Adipocyte (in vitro differentiated cells): Measurements from ENCODE around the gene PMEPA1.

Experiments
- DNase-seq: peaks from one replicate; pipeline ENCODE4 v3.0.0-alpha.2; 2015; ENCODE audit warnings: low read depth
- H3K27me3 ChIP-seq: replicated peaks from 2 replicates; pipeline ENCODE4 v1.7.0; 2013; ENCODE audit warnings: mild to moderate bottlenecking, low read length, moderate library complexity; ENCODE audit not compliant: control insufficient read depth, insufficient read depth
- H3K36me3 ChIP-seq: 2 replicates; pipeline ENCODE4 v1.7.0; 2013; ENCODE audit warnings: low read length, mild to moderate bottlenecking, moderate library complexity; ENCODE audit not compliant: control insufficient read depth, insufficient read depth, severe bottlenecking
- H3K4me1 ChIP-seq: 2 replicates; pipeline ENCODE4 v1.7.0; 2013; ENCODE audit warnings: mild to moderate bottlenecking, low read length, moderate library complexity; ENCODE audit not compliant: control insufficient read depth, insufficient read depth
- H3K4me3 ChIP-seq: 2 replicates; pipeline ENCODE4 v1.7.0; 2013; ENCODE audit warnings: mild to moderate bottlenecking, low read length, moderate library complexity
- H3K9ac ChIP-seq: 2 replicates; pipeline ENCODE4 v1.7.0; 2013; ENCODE audit warnings: mild to moderate bottlenecking, low read length, moderate library complexity
- H3K9me3 ChIP-seq: 2 replicates; pipeline ENCODE4 v1.7.0; 2013; ENCODE audit warnings: mild to moderate bottlenecking, low read length, moderate library complexity; ENCODE audit not compliant: control insufficient read depth

The PMEPA1 gene

DNA sequence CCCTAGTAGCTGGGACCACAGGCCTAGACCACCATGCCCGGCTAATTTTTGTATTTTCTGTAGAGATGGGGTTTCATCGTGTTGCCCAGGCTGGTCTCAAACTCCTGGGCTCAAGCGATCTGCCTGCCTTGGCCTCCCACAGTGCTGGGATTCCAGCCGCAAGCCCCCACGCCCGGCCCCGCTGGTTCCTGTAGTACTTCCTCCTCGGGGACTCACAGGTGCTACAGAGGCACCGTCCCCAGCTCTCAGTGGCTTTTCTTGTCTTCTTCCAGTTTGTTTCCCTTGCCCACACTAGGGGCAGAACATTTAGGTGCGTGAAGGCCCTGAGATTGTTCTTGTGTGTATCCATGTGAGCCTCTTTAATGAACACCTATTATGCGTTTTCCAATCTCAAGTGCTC lies 88.8 kb downstream of the PMEPA1 start:
- Histone ChIP-seq H3K27me3 (peaks cover 54% of the 10 kb centered on the region), H3K36me3 (no peaks in the 10 kb centered on the region), H3K4me3 (no peak overlapping the region), H3K4me1 (no peaks in the 10 kb centered on the region), H3K9me3 (peaks cover 17% of the 10 kb centered on the region), H3K9ac (no peak overlapping the region)
- no peak for DNase-seq

DNA sequence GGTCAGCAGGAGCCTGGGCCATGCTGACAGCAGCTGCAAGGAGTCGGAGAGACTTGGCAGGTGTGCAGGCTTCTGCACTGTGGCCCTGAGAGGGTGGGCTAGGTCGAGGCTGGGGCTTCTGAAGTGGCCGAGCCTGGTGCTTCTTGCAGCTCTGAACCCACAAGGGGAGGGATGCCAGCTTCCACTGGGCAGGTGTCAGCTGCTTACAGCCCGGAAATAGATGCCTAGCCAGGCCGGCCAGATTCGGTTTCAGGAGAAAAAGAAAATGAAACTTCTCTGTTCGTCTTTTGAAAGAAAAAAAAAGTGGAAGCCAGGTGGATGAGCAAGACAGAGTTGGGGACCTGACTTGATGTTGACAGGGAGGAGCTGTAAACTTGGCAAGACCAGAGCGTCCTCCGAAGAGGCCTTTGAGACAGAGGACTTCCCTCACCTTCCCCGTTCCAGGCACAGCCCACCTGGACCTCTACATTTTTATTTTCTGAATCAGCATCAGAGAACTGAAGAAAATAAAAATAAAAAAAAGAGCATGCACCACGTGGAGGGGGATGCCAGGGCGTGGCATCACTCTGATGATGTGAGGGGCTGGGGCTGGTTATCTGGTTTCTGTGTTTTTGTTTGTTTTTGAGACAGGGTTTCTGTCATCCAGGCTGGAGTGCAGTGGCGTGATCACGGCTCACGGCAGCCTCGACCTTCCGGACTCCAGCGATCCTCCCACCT lies 89.4 kb downstream of the PMEPA1 start, which contains the start of gene ZBP1:
Gene ZBP1, minus strand, starts transcription at position 153 of the 717 bp plus-strand sequence. Its CDS starts 131 bp downstream, at position 22.
- H3K27me3 ChIP-seq = peaks cover 58% of the 10 kb centered on the region

GRCh38 chr20:57619051-57619831 lies 90.6 kb downstream of the PMEPA1 start:
- no peak for DNase-seq
- no peak overlapping the region for H3K4me3 ChIP-seq
- H3K27me3 ChIP-seq = peaks cover 70% of the 10 kb centered on the region
- H3K9ac ChIP-seq = no peak overlapping the region
- H3K9me3 ChIP-seq = peaks cover 8% of the 10 kb centered on the region
- H3K4me1 ChIP-seq = no peaks in the 10 kb centered on the region
- H3K36me3 ChIP-seq = no peaks in the 10 kb centered on the region

More for the DNA sequence above, 89.4 kb downstream of the PMEPA1 start, which contains the start of gene ZBP1:
- no peak within 1 kb of the TSS for H3K9ac ChIP-seq
- no peak within 1 kb of the TSS for H3K4me3 ChIP-seq
- no peaks in the 10 kb centered on the region for H3K4me1 ChIP-seq
- DNase-seq = no peak
- peaks cover 17% of the 10 kb centered on the region for H3K9me3 ChIP-seq
- H3K36me3 ChIP-seq = no peaks in the 10 kb centered on the region

DNA sequence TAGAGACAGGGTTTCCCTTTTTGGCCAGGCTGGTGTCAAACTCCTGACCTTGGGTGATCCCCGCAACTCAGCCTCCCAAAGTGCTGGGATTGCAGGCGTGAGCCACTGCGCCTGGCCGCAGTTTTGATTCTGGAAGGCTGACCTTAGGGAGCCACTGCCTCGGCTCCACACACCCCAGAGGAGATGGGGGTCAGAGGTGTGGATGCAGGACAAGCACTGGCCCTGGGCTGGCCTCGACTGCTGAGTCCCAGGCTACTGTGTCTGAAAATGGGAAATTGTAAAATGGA lies 91.1 kb downstream of the PMEPA1 start:
- Histone ChIP-seq H3K9me3 (peaks cover 6% of the 10 kb centered on the region), H3K27me3 (peaks cover 70% of the 10 kb centered on the region), H3K4me1 (no peaks in the 10 kb centered on the region), H3K9ac (no peak overlapping the region), H3K36me3 (no peaks in the 10 kb centered on the region), H3K4me3 (no peak overlapping the region)
- DNase-seq = no peak

- H3K9ac ChIP-seq = no peak overlapping the region
- H3K27me3 ChIP-seq = peaks cover 74% of the 10 kb centered on the region
- H3K9me3 ChIP-seq = peaks cover 3% of the 10 kb centered on the region
- no peak for DNase-seq
- H3K4me1 ChIP-seq = no peaks in the 10 kb centered on the region
- H3K4me3 ChIP-seq = no peak overlapping the region
- H3K36me3 ChIP-seq = no peaks in the 10 kb centered on the region
Measured at GRCh38 chr20:57618091-57618763, 91.6 kb downstream of the PMEPA1 start.

- Histone ChIP-seq H3K9ac (no peak overlapping the region), H3K4me3 (no peak overlapping the region), H3K27me3 (peaks cover 66% of the 10 kb centered on the region), H3K36me3 (no peaks in the 10 kb centered on the region), H3K4me1 (no peaks in the 10 kb centered on the region), H3K9me3 (peaks cover 3% of the 10 kb centered on the region)
- DNase-seq = no peak
Measured at GRCh38 chr20:57617079-57617795, 92.6 kb downstream of the PMEPA1 start.

DNA sequence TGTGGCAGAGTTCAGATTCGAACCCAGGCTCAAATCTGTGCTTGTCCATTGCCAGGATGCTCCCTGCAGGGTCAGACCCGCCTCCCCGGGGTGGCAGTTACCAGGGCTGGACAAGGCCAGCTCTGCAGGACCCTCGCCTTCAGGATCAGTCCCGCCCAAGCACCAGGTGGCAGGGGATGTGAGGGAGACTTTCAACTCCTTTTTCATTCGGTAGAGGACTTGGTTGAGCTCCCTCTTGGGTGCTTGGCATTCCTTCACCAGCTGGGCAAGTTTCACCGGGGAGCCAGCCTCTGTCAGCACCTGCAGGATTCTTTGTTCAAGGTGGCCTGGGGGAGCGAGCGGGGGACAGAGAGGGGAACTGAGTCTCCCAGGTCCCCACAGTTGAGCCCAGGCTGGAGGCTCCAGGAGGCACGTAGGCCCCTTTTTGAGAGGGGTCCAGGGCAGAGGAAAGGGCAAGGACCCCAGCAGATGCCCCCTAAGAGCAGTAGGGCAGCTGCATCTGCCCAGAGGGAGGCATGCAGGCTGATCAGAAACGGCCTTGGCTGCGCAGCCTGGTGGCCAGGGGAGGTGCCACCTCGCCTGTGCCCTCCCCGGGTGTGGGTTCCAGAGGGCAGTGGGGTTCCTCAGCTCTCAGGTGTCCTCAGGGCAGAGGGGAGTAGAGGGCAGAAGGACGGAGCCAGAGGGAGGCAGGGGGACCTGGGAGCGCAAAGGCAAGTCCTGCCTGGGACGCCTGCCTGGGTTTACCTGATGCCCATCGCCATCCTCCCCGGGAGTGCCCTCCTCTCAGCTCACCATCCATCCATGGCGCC lies 93.5 kb downstream of the PMEPA1 start:
- no peaks in the 10 kb centered on the region for H3K4me1 ChIP-seq
- no peak overlapping the region for H3K4me3 ChIP-seq
- H3K27me3 ChIP-seq = peaks cover 60% of the 10 kb centered on the region
- DNase-seq = no peak
- H3K9ac ChIP-seq = no peak overlapping the region
- H3K9me3 ChIP-seq = peaks cover 3% of the 10 kb centered on the region
- no peaks in the 10 kb centered on the region for H3K36me3 ChIP-seq

DNA sequence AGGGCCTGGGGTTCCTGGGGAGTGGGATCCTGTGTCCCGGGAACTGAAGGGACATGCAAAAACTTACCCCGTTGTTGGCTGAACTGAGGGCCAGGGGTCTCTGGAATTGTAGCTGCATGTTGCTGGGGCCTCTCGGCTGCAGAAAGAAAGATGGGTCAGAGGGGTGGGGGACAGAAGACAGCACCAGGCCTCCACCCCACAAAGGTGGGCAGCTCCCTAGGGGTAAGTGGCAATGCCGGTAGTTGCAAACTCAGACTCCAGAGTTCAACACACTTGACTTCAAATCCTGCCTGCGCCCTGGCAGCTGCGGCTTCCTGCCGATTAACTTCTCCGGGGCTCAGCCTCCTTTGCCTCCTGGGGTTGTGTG lies 94.4 kb downstream of the PMEPA1 start:
- Histone ChIP-seq H3K9me3 (peaks cover 3% of the 10 kb centered on the region), H3K9ac (no peak overlapping the region), H3K4me1 (peaks cover under 1% of the 10 kb centered on the region), H3K27me3 (peaks cover 61% of the 10 kb centered on the region), H3K4me3 (no peak overlapping the region), H3K36me3 (no peaks in the 10 kb centered on the region)
- no peak for DNase-seq

- Histone ChIP-seq H3K36me3 (no peaks in the 10 kb centered on the region), H3K4me3 (no peak overlapping the region), H3K27me3 (peaks cover 67% of the 10 kb centered on the region), H3K9ac (no peak overlapping the region), H3K4me1 (peaks cover 7% of the 10 kb centered on the region), H3K9me3 (peaks cover 3% of the 10 kb centered on the region)
- no peak for DNase-seq
Measured at GRCh38 chr20:57614490-57615444, 95.0 kb downstream of the PMEPA1 start.

DNA sequence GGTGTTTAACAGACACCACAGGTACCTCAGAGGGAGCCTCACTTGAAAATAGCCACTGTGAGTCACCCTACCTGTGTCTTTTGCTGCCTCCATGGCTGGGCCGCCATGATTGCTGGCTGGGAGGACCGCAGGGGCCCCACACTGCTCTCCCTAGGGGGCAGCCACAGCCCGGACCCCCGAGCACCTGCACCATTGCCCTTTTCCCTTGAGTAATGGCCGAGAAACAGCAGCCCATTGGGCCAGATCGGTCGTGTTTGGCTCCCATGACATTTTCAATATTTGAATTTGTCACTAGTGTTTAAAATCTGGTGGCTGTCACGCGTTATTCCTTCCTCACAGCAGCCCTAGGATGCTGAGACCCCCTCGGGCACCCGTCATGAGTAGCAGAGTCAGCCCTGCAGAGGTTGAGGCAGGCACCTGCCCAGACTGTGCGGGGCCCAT lies 96.3 kb downstream of the PMEPA1 start:
- no peak for DNase-seq
- peaks cover 10% of the 10 kb centered on the region for H3K4me1 ChIP-seq
- H3K27me3 ChIP-seq = peaks cover 65% of the 10 kb centered on the region

More for the DNA sequence above, 96.3 kb downstream of the PMEPA1 start:
- H3K36me3 ChIP-seq = no peaks in the 10 kb centered on the region
- no peak overlapping the region for H3K4me3 ChIP-seq
- H3K9ac ChIP-seq = no peak overlapping the region
- no peaks in the 10 kb centered on the region for H3K9me3 ChIP-seq
